Keratinocyte (primary cell): ENCODE data around the gene EMCN.

Experiments used
- EZH2 ChIP-seq: IDR thresholded peaks from one replicate; pipeline ENCODE4 v1.6.1; 2012; ENCODE audit warnings: inconsistent platforms, mild to moderate bottlenecking, low read length, moderate library complexity
- TF ChIP-seq, protein P1 (sequence below), 3 experiments: IDR thresholded peaks in 1 of 3; conservative IDR thresholded peaks in 1 of 3; optimal IDR thresholded peaks in 1 of 3; 2 replicates in 2 of 3; 3 replicates in 1 of 3; pipeline versions ENCODE3 to v1.5.1; 2011; ENCODE audit warnings: low read length in 3 of 3, mild to moderate bottlenecking in 3 of 3, moderate library complexity in 2 of 3, control low read depth in 1 of 3, inconsistent platforms in 1 of 3; ENCODE audit not compliant: insufficient read depth in 2 of 3; ENCODE audit errors: extremely low read depth in 1 of 3

DNA sequence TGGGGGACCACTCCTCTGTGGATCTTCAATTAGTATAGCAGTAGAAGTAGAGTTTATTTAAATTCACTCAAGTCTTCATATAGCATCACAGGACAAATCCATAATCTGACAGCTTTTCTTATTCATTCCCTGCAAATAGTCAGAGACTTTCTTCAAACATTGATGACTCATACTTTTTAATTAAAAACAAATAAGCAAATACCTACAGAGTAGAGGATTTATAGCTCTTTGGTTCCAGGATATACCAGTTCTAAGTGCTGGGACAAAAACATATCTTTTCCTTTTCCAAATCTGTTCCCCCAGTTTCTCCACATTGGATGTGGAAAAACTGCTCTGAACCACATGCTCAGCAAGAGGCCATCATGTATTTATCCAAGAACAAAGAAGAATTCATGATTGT is 24.1 kb downstream of the EMCN start:
- TF ChIP-seq, protein P1, sequence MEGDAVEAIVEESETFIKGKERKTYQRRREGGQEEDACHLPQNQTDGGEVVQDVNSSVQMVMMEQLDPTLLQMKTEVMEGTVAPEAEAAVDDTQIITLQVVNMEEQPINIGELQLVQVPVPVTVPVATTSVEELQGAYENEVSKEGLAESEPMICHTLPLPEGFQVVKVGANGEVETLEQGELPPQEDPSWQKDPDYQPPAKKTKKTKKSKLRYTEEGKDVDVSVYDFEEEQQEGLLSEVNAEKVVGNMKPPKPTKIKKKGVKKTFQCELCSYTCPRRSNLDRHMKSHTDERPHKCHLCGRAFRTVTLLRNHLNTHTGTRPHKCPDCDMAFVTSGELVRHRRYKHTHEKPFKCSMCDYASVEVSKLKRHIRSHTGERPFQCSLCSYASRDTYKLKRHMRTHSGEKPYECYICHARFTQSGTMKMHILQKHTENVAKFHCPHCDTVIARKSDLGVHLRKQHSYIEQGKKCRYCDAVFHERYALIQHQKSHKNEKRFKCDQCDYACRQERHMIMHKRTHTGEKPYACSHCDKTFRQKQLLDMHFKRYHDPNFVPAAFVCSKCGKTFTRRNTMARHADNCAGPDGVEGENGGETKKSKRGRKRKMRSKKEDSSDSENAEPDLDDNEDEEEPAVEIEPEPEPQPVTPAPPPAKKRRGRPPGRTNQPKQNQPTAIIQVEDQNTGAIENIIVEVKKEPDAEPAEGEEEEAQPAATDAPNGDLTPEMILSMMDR (optimal IDR thresholded peaks at IDR 0.05 in 1 of 3, IDR thresholded peaks at IDR 0.05 in 1 of 3, conservative IDR thresholded peaks at IDR 0.05 in 1 of 3; ENCODE audit: extremely low read depth in 1 of 3, insufficient read depth in 2 of 3, low read length in 3 of 3), result no peak
- TF ChIP-seq EZH2, result no peak
